ENCODE measurements around the gene DYNLT2. TPM values are rescaled to one million over a fixed set of nuclear protein-coding genes. Genes with fewer than 3 reads are reported as not detected.

DYNLT2 gene
- total and polyA plus RNA-seq, 7 donors: 0.46 to 2.2 (median 1.9) TPM

DNA sequence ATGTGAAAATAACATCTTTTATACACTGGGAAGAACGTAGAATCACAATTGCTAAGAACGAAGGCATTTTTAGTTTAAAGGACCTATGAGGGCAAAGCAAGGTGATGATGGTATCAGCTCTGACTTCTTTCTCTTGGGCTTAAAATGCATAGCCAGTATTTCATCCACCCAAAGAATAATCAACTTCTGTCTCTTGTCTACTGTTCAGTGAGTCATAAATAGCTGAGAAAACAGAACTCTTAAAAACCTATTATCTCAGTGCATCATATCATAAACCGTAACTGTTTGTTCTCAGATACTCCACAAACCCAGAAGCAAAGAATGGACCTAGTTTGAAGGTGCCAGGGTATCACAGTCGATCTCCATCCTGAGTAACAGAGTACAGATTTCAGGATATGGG lies 32.3 kb downstream of the DYNLT2 start:
- Histone ChIP-seq H3K27ac (no peak overlapping the region), H3K4me3 (no peak overlapping the region), H3K36me3 (peaks cover 14 to 33% (median 19%) of the 10 kb centered on the region in 4 donors), H3K9me3 (no peaks in the 10 kb centered on the region), H3K27me3 (no peaks in the 10 kb centered on the region), H3K4me1 (peaks cover 0 to 28% (median 20%) of the 10 kb centered on the region in 4 donors)
- intact Hi-C loops (cut with DNase I): no loop called here
- no peak for DNase-seq
- TF ChIP-seq EP300 (IDR thresholded peaks at IDR 0.05): no peak
- WGBS, 2 donors: 84 to 92% methylated on average over 4 of the region's 4 CpGs

DNA sequence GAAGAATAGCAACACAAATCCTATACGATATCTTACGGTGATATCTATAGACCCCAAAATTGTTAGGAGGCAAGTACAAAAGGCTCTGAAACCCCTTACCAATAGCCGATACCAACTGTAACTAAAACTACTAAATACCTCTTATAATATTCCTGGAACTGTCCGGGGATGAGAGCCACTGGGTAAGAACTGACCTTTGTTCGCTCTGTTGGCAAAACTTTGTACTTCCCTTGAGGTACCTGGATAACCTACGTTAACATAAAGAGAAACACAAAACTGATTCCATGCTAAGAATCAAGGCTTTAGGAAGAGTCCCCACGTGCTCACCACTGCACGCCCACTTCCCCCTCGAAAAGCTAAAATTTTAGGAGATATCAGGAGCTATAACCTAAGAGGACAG lies 36.8 kb downstream of the DYNLT2 start:
- TF ChIP-seq POLR2A (IDR thresholded peaks at IDR 0.05): no peak
- TF ChIP-seq POLR2AphosphoS5 (IDR thresholded peaks at IDR 0.05): no peak
- TF ChIP-seq EP300 (IDR thresholded peaks at IDR 0.05): no peak
- TF ChIP-seq, protein P1, sequence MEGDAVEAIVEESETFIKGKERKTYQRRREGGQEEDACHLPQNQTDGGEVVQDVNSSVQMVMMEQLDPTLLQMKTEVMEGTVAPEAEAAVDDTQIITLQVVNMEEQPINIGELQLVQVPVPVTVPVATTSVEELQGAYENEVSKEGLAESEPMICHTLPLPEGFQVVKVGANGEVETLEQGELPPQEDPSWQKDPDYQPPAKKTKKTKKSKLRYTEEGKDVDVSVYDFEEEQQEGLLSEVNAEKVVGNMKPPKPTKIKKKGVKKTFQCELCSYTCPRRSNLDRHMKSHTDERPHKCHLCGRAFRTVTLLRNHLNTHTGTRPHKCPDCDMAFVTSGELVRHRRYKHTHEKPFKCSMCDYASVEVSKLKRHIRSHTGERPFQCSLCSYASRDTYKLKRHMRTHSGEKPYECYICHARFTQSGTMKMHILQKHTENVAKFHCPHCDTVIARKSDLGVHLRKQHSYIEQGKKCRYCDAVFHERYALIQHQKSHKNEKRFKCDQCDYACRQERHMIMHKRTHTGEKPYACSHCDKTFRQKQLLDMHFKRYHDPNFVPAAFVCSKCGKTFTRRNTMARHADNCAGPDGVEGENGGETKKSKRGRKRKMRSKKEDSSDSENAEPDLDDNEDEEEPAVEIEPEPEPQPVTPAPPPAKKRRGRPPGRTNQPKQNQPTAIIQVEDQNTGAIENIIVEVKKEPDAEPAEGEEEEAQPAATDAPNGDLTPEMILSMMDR (IDR thresholded peaks at IDR 0.05): no peak
- intact Hi-C loops (cut with DNase I): no loop called here
- no peaks in the 10 kb centered on the region for H3K9me3 ChIP-seq

DNA sequence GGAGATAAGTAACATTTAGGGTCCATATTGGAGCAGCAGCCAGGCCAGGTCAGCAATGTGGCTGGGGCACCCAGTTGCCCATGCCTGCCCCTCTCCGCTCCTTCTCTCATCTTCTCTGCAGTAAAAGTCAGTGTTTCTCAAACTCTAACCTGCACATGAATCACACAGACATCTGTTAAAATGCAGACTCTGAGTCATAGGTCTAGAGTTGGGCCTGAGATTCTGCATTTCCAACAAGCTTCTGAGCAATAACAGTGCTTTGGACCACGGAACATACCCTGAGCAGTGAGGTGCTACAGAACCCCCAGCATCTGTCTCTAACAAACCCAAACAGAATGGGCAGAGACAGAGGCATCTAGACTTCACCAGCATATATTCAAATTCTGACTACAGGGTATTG lies 37.2 kb downstream of the DYNLT2 start:
- no peak overlapping the region for H3K27ac ChIP-seq
- peaks cover 27 to 83% (median 35%) of the 10 kb centered on the region in 4 donors for H3K36me3 ChIP-seq
- no peak for DNase-seq
- H3K4me1 ChIP-seq: peaks cover 0 to 4% (median 0%) of the 10 kb centered on the region in 4 donors
- intact Hi-C loops (cut with DNase I): no loop called here
- H3K9me3 ChIP-seq: no peaks in the 10 kb centered on the region
- no peak overlapping the region for H3K4me3 ChIP-seq
- no peak for TF ChIP-seq POLR2A (IDR thresholded peaks at IDR 0.05)
- TF ChIP-seq, protein P1 (IDR thresholded peaks at IDR 0.05): no peak
- no peak for TF ChIP-seq POLR2AphosphoS5 (IDR thresholded peaks at IDR 0.05)
- no peak for TF ChIP-seq EP300 (IDR thresholded peaks at IDR 0.05)
- no peaks in the 10 kb centered on the region for H3K27me3 ChIP-seq
- 92 to 96% methylated on average over 2 of the region's 2 CpGs for WGBS, 2 donors

More for the DNA sequence above, 36.8 kb downstream of the DYNLT2 start:
- Histone ChIP-seq H3K4me3 (no peak overlapping the region), H3K4me1 (peaks cover 0 to 4% (median 0%) of the 10 kb centered on the region in 4 donors), H3K27ac (no peak overlapping the region), H3K27me3 (no peaks in the 10 kb centered on the region), H3K36me3 (peaks cover 27 to 79% (median 35%) of the 10 kb centered on the region in 4 donors)
- DNase-seq: no peak
- 90 to 95% methylated on average over 9 of the region's 9 CpGs for WGBS, 2 donors

DNA sequence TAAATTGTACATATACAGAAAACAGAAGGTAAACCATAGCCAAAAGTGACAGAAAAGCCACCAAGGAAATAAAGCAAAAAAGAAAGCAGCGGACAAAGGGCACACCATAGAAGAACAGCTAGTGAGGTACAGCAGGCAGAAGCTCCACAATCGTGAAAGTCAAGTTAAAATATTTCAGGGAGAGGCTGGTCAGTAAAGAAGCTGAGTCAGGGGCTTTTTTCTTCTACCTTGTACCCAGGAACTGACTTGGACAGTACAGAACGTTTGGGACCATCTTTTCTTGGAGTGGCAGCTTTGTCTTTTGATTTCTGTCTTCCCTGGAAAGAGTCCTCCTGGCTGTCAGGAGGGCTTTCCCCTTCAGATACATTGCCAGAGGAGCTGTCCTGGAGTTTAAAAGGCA lies 41.4 kb downstream of the DYNLT2 start:
- 75 to 87% methylated on average over 3 of the region's 3 CpGs for WGBS, 2 donors
- Histone ChIP-seq H3K9me3 (no peaks in the 10 kb centered on the region), H3K4me1 (peaks cover 0 to 10% (median 6%) of the 10 kb centered on the region in 4 donors), H3K27ac (no peak overlapping the region), H3K36me3 (peaks cover 15 to 88% (median 30%) of the 10 kb centered on the region in 4 donors), H3K4me3 (no peak overlapping the region), H3K27me3 (no peaks in the 10 kb centered on the region)
- DNase-seq: no peak
- intact Hi-C loops (cut with DNase I): no loop called here
- TF ChIP-seq EP300 (IDR thresholded peaks at IDR 0.05) (no peak), POLR2A (IDR thresholded peaks at IDR 0.05) (no peak), POLR2AphosphoS5 (IDR thresholded peaks at IDR 0.05) (no peak)
- TF ChIP-seq, protein P1 (IDR thresholded peaks at IDR 0.05): no peak

DNA sequence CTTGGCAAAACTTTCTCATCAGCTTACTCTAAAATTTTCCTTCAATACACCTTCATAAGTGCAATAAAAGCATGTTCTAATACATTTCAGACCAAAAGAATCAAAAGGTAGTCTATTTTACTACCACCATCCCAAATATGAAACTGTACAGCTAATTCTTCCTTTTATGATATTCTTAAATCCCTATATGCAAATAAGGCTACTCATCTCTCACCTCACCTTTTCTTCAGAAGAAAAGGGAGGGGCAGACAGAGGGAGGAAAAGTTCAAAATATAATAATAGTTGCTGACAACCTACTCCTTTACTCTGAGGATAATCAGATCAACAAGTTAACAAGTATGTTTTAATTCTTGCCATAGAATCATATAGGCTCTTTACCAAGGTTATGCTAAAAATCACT lies 42.1 kb downstream of the DYNLT2 start:
- DNase-seq: no peak
- peaks cover 0 to 18% (median 13%) of the 10 kb centered on the region in 4 donors for H3K4me1 ChIP-seq
- H3K9me3 ChIP-seq: no peaks in the 10 kb centered on the region
- intact Hi-C loops (cut with DNase I): loop anchor here (10.0 kb wide), 1 partner anchor 754 kb away; no protein-coding TSS in a partner anchor
- TF ChIP-seq POLR2A (IDR thresholded peaks at IDR 0.05) (no peak), POLR2AphosphoS5 (IDR thresholded peaks at IDR 0.05) (no peak), EP300 (IDR thresholded peaks at IDR 0.05) (no peak)
- TF ChIP-seq, protein P1 (IDR thresholded peaks at IDR 0.05): no peak
- no peak overlapping the region for H3K4me3 ChIP-seq
- H3K27me3 ChIP-seq: no peaks in the 10 kb centered on the region
- H3K36me3 ChIP-seq: peaks cover 7 to 85% (median 26%) of the 10 kb centered on the region in 4 donors
- H3K27ac ChIP-seq: no peak overlapping the region
